Measurements from ENCODE around the gene BICDL2. TPM values are rescaled to one million over a fixed set of nuclear protein-coding genes. Genes with fewer than 3 reads are reported as not detected.

The BICDL2 gene
- polyA plus RNA-seq, 1 of the 3 experiments (the other 2 are of a cell fraction): not detected

GRCh38 chr16:3008690-3009037, 28.1 kb downstream of the BICDL2 start:
- POLR2A ChIA-PET: no interaction called here
- DNase-seq: no peak
- Histone ChIP-seq H3F3A (replicated peaks; ENCODE audit: insufficient read depth) (no peaks in the 10 kb centered on the region), H3K36me3 (replicated peaks in 1 of 2; ENCODE audit: control insufficient read depth in 1 of 2, insufficient read depth in 2 of 2, low read length in 1 of 2) (no peaks in the 10 kb centered on the region), H3K4me1 (ENCODE audit: control insufficient read depth in 1 of 2, insufficient read depth in 2 of 2, low read depth in 1 of 2, low read length in 1 of 2) (peaks cover 0 to 3% of the 10 kb centered on the region in 2 experiments; a peak in 1 of 4 replicates), H3K27me3 (ENCODE audit: insufficient read depth) (no peaks in the 10 kb centered on the region), H2AFZ (ENCODE audit: low read depth) (no peak overlapping the region), H3K27ac (ENCODE audit: low read depth in 2 of 2, low read length in 1 of 2) (no peak overlapping the region), H3K4me3 (ENCODE audit: low read depth in 2 of 2, low read length in 1 of 2) (no peak overlapping the region), H3K79me2 (ENCODE audit: insufficient read depth) (no peaks in the 10 kb centered on the region), H3K9me2 (no peaks in the 10 kb centered on the region), H3K9ac (no peak overlapping the region), H3K9me3 (no peaks in the 10 kb centered on the region), H4K20me1 (ENCODE audit: insufficient read depth) (no peaks in the 10 kb centered on the region), H3K4me2 (no peak overlapping the region)
- CTCF ChIA-PET: interaction anchor here (0.6 to 8.2 kb wide), 3 partner anchors 12 to 30 kb away, joined by 3 to 72 read pairs (median 10); partner anchors contain the start of genes CLDN6, HCFC1R1, THOC6 and TNFRSF12A
- TF ChIP-seq FOSL2 (IDR thresholded peaks at IDR 0.05; ENCODE audit: borderline replicate concordance, low read depth) (no peak), USF1 (IDR thresholded peaks at IDR 0.05; ENCODE audit: borderline replicate concordance, low read depth) (no peak), TAF1 (IDR thresholded peaks at IDR 0.05; ENCODE audit: borderline replicate concordance, low read depth, low read length) (no peak), CHD2 (IDR thresholded peaks at IDR 0.05; ENCODE audit: low read length, partially characterized antibody) (no peak), YY1 (IDR thresholded peaks at IDR 0.05; ENCODE audit: low read depth) (no peak), RAD21 (IDR thresholded peaks at IDR 0.05; ENCODE audit: low read length) (no peak), IRF3 (IDR thresholded peaks at IDR 0.05; ENCODE audit: low read depth, low read length) (no peak), MAX (IDR thresholded peaks at IDR 0.05; ENCODE audit: low read depth) (no peak), MXI1 (IDR thresholded peaks at IDR 0.05; ENCODE audit: low read depth, low read length) (no peak), GABPA (IDR thresholded peaks at IDR 0.05; ENCODE audit: low read depth) (no peak), FOXJ3 (CRISPR knock-in tag; IDR thresholded peaks at IDR 0.05) (no peak), JUND (IDR thresholded peaks at IDR 0.05) (no peak), USF2 (IDR thresholded peaks at IDR 0.05; ENCODE audit: borderline replicate concordance, low read depth, low read length) (no peak), ZBTB33 (IDR thresholded peaks at IDR 0.05; ENCODE audit: borderline replicate concordance, low read depth) (no peak), CTCF (IDR thresholded peaks at IDR 0.05) (no peak), MEF2A (IDR thresholded peaks at IDR 0.05; ENCODE audit: borderline replicate concordance, low read depth) (no peak), NFIC (IDR thresholded peaks at IDR 0.05; ENCODE audit: borderline replicate concordance) (no peak)
- 82% methylated on average over 4 of the region's 4 CpGs for WGBS (ENCODE audit: low lambda C conversion rate)

Measured in SK-N-SH (cell line).